Cardiac septum (tissue), 1 donor: ENCODE measurements around the gene ARID5A. TPM values are rescaled to one million over a fixed set of nuclear protein-coding genes. Genes with fewer than 3 reads are reported as not detected.
"Not testable (repeated sequence)": the region's sequence is repeated elsewhere in the genome, so short reads cannot be mapped to it uniquely, and the experiment has no call there.

Experiments
- DNase-seq: peaks from one replicate; pipeline ENCODE4 v3.0.0-alpha.2; 2020; ENCODE audit warnings: low spot score
- intact Hi-C: fragments of 100-400 bp; cut with DNase I; formaldehyde crosslinking; loops from one replicate; pipeline ENCODE4 v1.14.0; 2022
- total RNA-seq: library from RNA; stranded (reverse); fragmentation: NEBNext Ultra II Directional; extraction: Animal tissue kit (Norgen Biotek cat#: 25700); gene quantifications from one replicate; pipeline ENCODE4 v1.2.1, GENCODE V29; 2021
- donor health status: DM: no; HTN: no; CAD: no.

Gene ARID5A
- total RNA-seq, 1 donor from 2014 or later = 79.4 TPM

DNA sequence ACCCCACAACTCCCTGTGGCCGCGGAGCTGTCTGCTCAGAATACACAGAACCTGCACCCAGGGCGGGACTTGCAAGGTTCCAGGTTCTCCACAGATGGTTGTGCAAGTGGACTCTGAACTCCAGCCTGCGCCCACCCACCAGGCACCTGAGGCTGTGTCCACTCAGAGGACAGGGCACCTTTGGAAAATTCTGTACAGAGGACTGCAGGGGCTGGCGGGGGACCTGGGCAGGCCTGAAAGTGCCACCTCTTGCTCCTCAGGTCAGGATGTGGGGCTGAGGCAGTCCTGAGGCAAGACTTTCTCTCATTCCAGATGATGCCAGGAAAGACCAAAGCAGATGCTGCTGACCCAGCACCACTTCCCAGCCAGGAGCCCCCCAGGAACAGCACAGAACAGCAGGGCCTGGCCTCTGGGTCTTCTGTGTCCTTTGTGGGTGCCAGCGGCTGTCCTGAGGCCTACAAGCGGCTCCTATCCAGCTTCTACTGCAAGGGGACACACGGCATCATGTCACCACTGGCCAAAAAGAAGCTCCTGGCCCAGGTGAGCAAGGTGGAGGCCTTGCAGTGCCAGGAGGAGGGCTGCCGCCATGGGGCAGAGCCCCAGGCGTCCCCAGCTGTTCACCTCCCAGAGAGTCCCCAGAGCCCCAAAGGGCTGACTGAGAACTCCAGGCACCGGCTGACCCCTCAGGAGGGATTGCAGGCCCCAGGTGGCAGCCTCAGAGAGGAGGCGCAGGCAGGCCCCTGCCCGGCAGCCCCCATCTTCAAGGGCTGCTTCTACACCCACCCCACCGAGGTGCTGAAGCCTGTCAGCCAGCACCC is 14.4 kb downstream of the ARID5A start:
- intact Hi-C loops = loop anchor here (5.0 to 10.0 kb wide), 4 partner anchors 144 to 404 kb away; partner anchors contain the start of gene CNNM4
- DNase-seq = no peak

DNA sequence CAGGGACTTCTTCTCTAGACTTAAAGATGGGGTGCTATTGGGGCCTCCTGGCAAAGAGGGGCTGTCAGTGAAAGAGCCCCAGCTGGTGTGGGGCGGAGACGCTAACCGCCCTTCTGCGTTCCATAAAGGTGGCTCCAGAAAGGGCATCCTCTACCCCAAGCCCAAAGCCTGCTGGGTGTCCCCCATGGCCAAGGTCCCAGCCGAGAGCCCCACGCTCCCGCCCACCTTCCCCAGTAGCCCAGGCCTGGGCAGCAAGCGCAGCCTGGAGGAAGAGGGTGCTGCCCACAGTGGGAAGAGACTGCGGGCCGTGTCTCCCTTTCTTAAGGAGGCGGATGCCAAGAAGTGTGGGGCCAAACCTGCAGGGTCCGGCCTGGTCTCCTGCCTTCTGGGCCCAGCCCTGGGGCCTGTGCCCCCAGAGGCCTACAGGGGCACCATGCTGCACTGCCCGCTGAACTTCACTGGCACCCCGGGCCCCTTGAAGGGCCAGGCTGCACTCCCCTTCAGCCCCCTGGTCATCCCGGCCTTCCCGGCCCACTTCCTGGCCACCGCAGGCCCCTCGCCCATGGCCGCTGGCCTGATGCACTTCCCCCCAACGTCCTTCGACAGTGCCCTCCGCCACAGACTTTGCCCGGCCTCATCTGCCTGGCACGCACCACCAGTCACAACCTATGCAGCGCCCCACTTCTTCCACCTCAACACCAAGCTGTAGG is 15.2 kb downstream of the ARID5A start:
- DNase-seq = no peak
- intact Hi-C loops = loop anchor here (2.0 to 10.0 kb wide), 5 partner anchors 43 to 403 kb away; partner anchors contain the start of gene CNNM4

DNA sequence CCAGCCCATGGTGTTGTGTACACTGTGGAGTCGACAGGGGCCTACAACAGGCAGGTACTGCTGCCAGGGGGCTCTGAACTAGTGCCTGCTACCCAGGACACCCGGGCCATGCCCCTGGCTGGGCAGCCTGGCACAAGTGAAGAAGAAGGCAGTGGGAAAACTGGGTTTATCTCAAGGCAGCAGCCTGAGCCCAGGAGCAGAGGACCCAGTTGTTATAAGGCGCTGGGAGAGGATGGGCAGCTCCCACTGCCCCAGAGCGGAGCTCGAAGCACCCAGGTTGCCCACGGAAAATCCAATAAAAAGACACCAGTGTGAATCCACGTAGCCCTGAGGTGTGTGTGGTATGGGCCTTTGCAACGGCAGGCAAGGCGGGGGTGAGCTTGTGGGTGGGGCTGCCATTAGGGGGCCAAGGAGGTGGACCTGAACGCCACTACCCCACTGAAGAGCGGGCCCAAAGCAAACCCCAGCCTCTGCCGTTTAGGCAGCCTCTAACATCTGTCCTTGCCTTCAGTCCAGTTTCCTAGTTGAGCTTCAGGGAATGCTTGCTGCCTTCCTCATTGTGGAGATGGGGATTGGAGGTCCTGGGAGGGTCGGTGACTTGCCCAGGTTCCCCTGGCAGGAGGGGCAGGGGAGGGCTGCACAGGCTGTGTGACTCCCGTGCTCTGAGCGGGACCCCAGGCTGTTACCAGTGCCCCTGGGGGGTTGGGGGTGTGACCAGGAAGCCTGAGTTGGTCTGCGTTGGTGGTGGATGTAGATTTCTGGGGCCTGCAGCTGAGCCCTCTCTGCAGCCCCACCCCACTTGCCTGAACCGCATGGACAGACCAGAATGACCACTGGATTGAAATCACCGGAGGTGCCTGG is 16.0 kb downstream of the ARID5A start:
- intact Hi-C loops = loop anchor here (2.0 to 10.0 kb wide), 5 partner anchors 44 to 402 kb away; partner anchors contain the start of gene CNNM4
- no peak for DNase-seq

DNA sequence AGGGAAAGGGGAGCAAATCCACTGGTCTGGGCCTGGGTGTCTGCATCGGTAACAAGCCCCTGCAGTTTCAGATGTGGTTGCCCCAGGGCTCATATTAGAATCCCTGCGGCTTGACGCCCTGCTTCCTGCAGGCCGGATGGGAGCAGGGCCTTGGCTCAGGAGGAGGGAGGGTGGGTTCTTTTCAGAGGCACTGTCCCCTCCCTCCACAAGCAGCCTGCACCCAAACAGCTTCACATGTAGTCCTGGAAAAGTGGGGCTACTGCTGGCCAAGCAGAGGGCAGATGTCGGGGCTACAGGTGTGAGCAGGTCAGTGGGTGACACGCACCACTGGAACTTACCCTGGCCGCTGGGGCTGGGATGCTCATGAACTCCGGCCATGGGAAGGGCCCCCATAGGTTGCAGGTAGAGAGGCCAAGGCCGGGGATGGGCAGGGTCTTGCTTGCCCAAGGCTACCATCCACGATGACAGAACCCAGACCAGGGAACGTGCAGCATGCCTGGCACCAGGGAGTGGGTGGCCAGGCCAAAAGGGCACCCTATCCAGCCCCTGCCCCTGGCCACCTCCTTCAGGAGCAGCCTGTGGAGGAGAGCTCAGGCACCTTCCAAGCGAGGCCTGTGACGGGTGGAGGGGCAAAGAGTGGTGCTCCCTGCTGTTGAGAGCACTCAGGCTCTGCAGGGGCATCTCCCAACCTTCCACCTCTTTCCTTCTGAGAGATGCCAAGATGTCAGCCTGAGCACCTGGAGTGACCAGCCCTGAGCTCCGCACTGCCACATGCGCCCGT is 16.8 kb downstream of the ARID5A start:
- intact Hi-C loops = loop anchor here (2.0 to 10.0 kb wide), 5 partner anchors 45 to 401 kb away; partner anchors contain the start of gene CNNM4

DNA sequence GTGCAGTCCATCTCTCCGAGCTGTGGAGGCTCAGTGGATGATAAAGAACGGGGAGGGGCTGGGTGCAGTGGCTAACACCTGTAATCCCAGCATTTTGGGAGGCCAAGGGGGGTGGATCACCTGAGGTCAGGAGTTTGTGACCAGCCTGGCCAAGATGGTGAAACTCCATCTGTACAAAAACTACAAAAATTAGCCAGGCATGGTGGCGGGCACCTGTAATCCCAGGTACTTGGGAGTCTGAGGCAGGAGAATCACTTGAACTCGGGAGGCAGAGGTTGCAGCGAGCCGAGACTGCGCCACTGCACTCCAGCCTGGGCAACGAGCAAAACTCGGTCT is 17.4 kb downstream of the ARID5A start:
- DNase-seq = not testable (repeated sequence)
- intact Hi-C loops = loop anchor here (2.0 to 10.0 kb wide), 5 partner anchors 45 to 401 kb away; partner anchors contain the start of gene CNNM4

More for the DNA sequence above, 16.8 kb downstream of the ARID5A start:
- no peak for DNase-seq

DNA sequence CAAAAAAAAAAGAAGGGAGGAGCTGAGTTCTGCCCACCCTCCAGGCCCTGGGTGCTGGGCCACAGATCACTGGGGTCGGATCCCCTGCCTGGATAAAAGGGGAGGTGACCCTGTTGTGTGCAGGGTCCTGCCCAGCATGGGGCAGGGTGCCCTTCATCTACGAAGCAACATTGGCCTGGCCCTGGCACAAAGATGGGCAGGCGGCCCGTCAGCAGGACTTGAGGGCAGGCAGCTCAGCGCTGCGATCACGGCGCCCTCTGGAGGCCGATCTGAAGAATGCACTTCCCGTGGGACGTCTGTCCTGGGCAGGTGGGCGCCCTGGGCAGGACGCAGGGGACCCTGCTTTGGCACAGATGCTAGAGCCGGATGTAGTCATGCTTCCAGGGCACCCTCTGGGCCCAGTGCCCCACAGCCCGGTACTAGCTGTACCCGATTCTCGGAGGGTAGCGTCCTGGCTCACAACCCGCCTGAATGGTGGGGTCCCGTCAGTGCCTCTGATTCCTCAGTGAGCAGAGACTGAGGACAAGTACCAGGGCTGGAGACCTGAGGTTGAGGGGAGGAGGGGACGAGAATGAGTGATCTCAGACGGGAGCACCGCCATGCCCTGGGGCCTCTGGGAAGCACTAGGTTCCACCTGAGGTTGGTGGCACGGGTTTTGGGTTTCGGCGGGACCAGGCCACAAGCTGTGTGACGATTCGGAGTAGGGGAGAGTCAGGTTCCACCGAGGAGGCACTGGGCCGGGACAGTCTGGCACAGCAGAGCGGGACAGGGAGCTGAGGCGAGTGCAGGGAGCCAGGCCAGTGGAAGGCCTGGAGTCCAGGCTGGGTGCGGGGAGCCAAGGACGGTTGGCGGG is 18.0 kb downstream of the ARID5A start:
- intact Hi-C loops = loop anchor here (5.0 to 10.0 kb wide), 4 partner anchors 147 to 400 kb away; partner anchors contain the start of gene CNNM4
- DNase-seq = peak; percentile 90

DNA sequence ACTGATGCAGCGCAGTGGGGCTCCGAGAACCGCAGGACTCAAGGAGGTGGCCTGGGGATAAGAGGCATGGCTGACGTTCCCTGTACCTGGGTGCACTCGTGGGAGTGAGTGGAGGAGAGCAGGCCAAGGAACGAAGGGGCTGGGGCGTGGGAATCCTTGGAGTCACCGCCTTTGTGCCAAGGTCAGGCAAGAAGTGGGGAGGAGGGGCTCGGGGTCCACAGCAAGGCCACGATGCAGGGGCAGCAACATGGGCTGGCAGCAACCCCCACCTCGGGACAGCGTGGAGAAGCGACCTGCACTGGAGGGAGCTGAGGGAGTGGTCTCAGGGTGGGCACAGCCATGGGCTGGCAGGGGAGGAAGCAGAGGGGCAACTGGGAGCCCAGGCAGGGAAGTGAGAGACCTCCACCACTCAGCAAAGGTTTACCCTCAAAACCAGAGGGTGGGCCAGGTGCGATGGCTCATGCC is 18.6 kb downstream of the ARID5A start:
- no peak for DNase-seq
- intact Hi-C loops = loop anchor here (10.0 kb wide), 1 partner anchor 400 kb away; no protein-coding TSS in a partner anchor

DNA sequence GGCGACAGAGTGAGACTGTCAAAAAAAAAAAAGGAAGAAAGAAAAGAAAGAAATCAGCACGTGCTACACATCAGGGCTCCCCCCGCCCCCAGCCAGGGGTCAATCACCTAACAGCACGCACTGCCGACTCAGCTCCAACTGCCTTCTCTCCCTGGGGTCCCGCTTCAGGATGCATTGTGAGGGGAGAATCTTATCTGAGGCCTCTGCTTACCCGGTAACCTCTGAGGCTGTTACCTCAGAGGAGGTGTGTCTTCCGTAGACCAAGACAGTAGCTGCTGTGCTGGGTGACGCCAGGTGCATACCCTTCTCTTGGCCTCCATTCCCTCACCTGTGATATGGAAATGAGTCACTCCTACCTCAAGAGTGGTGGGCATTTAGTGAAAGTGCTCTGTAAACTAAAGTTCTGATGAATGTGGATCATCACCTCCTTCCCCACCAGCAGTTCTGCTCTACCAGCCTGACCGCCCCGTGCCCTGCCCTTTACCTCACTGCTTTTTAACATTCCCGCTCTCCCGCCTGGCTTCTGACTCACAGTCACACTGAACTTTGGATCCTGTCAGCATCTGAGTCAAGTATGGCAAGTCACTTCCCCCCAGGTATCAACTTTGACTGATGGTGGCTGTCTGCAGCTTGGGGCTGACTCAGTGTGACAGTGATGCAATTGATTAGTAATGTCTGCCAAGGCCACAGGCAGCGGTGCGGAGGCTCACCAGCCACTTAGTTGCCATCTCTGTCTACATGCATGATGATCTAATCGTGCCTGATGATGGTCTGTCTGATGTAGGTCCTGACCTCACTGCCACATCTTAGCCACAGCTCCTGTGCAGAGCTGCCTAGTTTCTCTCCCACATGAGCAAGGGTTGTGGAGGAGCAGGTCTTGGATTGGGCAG is 20.1 kb downstream of the ARID5A start:
- no peak for DNase-seq
- intact Hi-C loops = loop anchor here (10.0 kb wide), 1 partner anchor 398 kb away; no protein-coding TSS in a partner anchor

DNA sequence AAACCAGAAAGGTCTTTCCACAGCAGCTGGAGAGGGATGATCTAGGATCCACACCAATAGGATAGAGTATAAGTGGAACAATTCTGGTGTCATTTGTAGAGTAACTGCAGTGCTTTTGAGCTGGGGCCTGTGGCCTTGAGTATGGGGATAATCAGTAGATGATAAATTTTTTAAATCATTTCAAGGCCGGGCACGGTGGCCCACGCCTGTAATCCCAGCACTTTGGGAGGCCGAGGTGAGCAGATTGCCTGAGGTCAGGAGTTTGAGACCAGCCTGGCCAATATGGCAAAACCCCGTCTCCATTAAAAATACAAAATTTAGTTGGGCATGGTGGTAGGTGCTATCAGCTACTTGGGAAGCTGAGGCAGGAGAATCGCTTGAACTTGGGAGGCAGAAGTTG is 20.9 kb downstream of the ARID5A start:
- intact Hi-C loops = loop anchor here (10.0 kb wide), 1 partner anchor 397 kb away; no protein-coding TSS in a partner anchor
- not testable (repeated sequence) for DNase-seq

DNA sequence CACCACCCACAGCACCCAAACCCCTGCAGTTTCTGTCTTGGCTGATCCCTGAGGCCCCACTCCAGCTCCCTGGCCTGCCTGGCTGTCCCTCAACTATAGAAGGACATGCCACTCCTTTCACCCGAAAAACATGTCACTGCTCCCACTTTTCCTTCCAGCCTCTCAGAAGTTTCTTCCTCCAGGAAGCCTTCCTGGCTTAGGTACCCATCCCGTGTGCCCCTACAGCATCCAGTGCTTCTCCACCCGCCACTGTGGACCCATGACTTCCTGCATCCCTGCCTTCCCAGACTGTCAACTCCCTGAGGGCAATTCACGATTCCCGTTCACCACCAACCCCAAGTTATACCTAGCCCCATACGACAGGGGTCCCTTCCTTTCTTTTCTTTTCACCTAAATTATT is 21.5 kb downstream of the ARID5A start:
- intact Hi-C loops = loop anchor here (10.0 kb wide), 1 partner anchor 397 kb away; no protein-coding TSS in a partner anchor
- DNase-seq = no peak

DNA sequence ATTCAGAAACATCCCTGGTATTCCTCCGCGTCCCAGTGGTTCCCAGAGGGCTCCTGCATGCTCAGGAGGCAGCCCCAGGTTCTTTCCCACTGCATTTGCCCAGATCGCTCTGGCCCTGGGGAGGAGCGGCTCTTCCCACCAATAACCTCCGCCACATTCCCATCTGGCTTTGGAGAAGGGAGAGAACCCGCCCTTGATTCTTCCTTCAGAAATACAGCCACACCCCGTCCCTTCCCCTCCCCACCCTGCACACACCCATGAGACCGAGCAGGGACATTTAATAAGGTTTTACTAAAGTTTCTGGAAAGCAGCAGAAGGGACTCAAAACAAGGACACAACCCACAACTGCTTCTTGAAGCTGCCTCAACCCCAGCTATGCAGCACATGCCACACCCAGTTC is 21.9 kb downstream of the ARID5A start:
- intact Hi-C loops = loop anchor here (10.0 kb wide), 1 partner anchor 396 kb away; no protein-coding TSS in a partner anchor
- no peak for DNase-seq

DNA sequence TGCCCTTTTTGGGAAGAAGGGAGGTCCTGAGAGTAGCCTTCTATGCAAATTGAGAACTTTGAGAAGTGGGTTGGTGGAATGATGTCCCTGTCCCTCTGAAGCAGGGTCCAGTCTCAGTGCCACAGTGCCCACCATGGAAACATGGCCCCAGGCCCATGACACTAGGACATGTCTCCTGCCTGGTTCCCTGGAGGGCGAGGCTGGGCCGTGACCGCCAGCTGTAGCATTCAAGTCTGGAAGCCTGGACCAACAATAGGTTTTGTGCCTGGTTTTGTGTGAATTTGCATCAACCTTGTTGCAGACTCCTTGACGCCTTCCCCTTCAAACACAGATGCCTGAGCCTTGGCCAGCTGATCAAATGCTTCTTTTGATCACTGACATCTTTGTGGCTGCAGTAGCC is 27.5 kb downstream of the ARID5A start:
- no peak for DNase-seq
- intact Hi-C loops = no loop called here

DNA sequence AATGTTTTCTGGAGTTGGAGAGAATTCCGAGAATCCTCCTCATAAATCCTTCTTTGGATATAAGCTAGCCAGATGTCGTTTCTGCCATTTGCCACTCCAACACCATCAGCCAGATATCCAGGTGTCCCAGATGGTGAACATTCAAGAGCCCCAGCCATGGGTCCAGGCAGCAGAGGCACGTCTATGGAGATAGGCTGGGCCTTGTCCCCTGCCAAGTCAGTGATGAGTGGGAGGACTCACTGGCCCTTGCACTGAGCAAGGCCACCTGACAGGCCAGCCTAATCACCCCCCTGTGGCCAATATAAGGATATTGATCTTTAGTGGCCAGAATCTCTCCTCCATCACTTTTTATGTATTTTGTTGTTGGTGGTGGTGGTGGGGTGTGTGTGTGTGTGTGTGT is 28.0 kb downstream of the ARID5A start:
- no peak for DNase-seq
- intact Hi-C loops = no loop called here

DNA sequence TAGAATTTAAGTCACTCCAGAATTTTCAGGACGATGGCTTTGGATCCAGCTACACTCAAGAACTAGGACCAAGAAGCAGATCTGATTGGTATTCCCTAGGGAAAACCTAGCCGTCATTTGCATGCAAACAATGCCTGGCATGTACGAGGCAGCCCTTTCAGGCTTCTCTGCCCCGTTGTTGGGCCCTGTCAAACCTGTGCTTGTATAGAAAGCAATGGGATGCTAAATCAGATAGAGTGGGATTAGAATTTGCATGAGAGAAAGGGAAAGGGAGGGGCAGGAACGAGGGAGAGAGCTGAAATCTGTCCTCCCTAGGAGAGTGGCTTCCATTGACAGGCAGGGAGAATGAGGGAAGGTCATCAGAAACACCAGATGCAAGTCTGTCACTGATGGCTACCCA is 28.6 kb downstream of the ARID5A start:
- DNase-seq = no peak
- intact Hi-C loops = no loop called here

DNA sequence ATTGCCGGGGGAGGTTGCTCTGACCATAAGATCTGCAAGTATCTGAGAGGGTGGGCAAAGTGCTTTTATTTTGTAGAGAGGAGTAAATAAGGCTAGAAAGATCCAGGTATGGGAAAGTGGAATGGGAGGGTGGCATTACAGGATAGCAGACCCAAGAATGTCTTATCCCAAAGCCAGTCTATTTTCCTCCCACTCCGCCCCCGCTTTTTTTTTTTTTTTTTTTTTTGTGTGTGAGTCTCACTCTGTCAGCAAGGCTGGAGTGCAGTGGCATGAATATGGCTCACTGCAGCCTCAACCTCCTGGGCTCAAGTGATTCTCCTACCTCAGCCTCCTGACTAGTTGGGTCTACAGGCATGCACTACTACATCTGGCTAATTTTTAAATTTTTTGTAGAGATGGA is 31.5 kb downstream of the ARID5A start:
- intact Hi-C loops = no loop called here
- DNase-seq = no peak

DNA sequence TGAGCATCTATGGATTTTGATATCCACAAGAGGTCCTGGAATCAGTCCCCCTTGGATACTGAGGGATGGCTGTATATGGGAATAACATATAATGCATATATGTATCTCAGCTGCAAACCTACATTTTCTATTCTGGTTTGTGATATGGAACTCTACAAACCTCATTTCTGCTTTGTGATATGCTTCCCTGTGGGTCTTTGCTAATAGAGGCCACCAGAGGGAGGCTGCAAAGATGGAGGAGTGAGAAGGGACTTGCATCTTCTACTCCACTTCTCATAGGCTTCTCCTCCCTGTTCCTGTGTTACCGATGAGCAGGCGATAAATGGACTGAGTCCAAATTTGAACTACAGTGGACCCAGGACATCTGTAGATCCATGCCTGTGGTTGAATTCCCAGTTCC is 37.8 kb downstream of the ARID5A start:
- intact Hi-C loops = no loop called here
- DNase-seq = no peak
